ENCODE results near the gene NAPSA. TPM values are rescaled to one million over a fixed set of nuclear protein-coding genes. Genes with fewer than 3 reads are reported as not detected.

The NAPSA gene
- total and polyA plus RNA-seq, 9 of the 15 experiments (the other 6 are each of a cell fraction or from before 2014, with no cell fraction given): 0.25 to 1.9 (median 0.69) TPM

DNA sequence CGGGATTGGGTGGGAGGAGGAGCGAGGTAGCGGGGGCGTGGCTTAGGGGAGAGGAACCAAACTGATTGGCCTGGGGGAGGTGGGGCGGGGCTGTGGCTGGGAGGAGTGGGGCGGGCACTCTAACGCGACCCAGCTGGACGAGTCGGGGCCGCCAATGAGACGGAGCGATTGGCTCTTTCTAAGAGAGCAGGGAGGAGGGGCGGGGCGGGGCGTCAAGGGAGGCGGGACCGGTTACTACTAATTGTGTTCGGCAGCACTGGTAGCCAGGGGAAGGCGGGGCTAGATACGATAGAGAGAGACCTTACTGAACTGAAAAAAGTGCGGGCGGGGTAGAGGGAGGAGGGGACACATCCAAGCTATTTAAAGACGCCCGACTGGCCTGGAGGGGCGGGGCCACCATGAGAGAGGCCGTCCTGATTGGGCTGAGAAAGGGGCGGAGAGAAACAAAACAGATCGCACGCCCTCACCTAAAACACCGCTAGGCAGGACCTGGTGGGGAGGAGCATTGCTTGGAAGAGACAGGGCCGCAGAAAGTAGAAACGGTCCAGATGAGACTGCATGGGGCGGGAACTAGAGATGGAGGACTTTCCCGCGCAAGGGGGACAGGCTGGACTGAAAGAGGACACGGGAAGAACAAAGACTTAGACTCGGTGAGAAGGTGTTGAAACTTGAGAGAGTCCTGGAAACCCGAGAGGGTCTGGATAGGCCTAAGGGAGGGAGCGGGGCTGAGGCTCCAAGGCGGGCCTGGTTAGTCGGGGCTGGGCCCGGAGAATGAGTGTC lies 36.1 kb downstream of the NAPSA start, which contains the start of gene KCNC3 (continued):
- TF ChIP-seq ZNF740 (CRISPR knock-in tag; IDR thresholded peaks at IDR 0.05): no peak
- no peak for TF ChIP-seq ZNF740 (tag; IDR thresholded peaks at IDR 0.05)
- TF ChIP-seq POLR2H (tag; IDR thresholded peaks at IDR 0.05; ENCODE audit: low read depth): peak; percentile 79
- no peak for TF ChIP-seq MYBL2 (IDR thresholded peaks at IDR 0.05; ENCODE audit: low read depth)
- no peak for TF ChIP-seq MYBL2 (CRISPR knock-in tag; IDR thresholded peaks at IDR 0.05; ENCODE audit: borderline replicate concordance)
- TF ChIP-seq MITF (IDR thresholded peaks at IDR 0.05): no peak
- no peak for TF ChIP-seq ZNF184 (CRISPR knock-in tag; IDR thresholded peaks at IDR 0.05)
- TF ChIP-seq TRIM28 (IDR thresholded peaks at IDR 0.05): no peak
- no peak for TF ChIP-seq ZNF354B (CRISPR knock-in tag; IDR thresholded peaks at IDR 0.05)
- TF ChIP-seq L3MBTL2 (IDR thresholded peaks at IDR 0.05): peak; percentile 64; the same call in 1 of the 2 replicates
- TF ChIP-seq MIER1 (IDR thresholded peaks at IDR 0.05; ENCODE audit: low read depth): peak; percentile 53; the same call in 1 of the 2 replicates
- TF ChIP-seq BCOR (IDR thresholded peaks at IDR 0.05): peak; percentile 74
- TF ChIP-seq ZNF431 (CRISPR knock-in tag; IDR thresholded peaks at IDR 0.05): no peak
- TF ChIP-seq MCM2 (IDR thresholded peaks at IDR 0.05; ENCODE audit: low read depth): no peak
- no peak for TF ChIP-seq SPI1 (IDR thresholded peaks at IDR 0.05; ENCODE audit: borderline replicate concordance, low read depth, low read length)
- no peak for TF ChIP-seq GATAD2B (IDR thresholded peaks at IDR 0.05; ENCODE audit: borderline replicate concordance)
- TF ChIP-seq, protein P1, sequence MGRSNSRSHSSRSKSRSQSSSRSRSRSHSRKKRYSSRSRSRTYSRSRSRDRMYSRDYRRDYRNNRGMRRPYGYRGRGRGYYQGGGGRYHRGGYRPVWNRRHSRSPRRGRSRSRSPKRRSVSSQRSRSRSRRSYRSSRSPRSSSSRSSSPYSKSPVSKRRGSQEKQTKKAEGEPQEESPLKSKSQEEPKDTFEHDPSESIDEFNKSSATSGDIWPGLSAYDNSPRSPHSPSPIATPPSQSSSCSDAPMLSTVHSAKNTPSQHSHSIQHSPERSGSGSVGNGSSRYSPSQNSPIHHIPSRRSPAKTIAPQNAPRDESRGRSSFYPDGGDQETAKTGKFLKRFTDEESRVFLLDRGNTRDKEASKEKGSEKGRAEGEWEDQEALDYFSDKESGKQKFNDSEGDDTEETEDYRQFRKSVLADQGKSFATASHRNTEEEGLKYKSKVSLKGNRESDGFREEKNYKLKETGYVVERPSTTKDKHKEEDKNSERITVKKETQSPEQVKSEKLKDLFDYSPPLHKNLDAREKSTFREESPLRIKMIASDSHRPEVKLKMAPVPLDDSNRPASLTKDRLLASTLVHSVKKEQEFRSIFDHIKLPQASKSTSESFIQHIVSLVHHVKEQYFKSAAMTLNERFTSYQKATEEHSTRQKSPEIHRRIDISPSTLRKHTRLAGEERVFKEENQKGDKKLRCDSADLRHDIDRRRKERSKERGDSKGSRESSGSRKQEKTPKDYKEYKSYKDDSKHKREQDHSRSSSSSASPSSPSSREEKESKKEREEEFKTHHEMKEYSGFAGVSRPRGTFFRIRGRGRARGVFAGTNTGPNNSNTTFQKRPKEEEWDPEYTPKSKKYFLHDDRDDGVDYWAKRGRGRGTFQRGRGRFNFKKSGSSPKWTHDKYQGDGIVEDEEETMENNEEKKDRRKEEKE (IDR thresholded peaks at IDR 0.05; ENCODE audit: borderline replicate concordance in 1 of 2, control insufficient read depth in 1 of 2, low read depth in 2 of 2, low read length in 1 of 2): 0 out of 4 replicates have a peak, but pooled peaks of 1 of the 2 experiments have one; percentile 56
- TF ChIP-seq CHCHD3 (CRISPR knock-in tag; IDR thresholded peaks at IDR 0.05): no peak

Measured in K562 (cell line).